GM18867 (cell line): ENCODE results near the gene EXOC3.

Experiments used
- ATAC-seq: cut with Tn5 transposase; IDR thresholded peaks from one replicate; pipeline ENCODE4 v1.9.1; 2021; ENCODE audit warnings: mild to moderate bottlenecking, moderate library complexity; ENCODE audit not compliant: unreplicated experiment

Gene EXOC3

GRCh38 chr5:454936-455335 lies 12.0 kb downstream of the EXOC3 start:
- ATAC-seq: no peak

- ATAC-seq: no peak
Measured at GRCh38 chr5:455806-456205, 12.8 kb downstream of the EXOC3 start.

GRCh38 chr5:456351-457194 lies 13.6 kb downstream of the EXOC3 start:
- no peak for ATAC-seq

- no peak for ATAC-seq
Measured at GRCh38 chr5:457195-457961, 14.4 kb downstream of the EXOC3 start.

- ATAC-seq: no peak
Measured at GRCh38 chr5:458547-459353, 15.8 kb downstream of the EXOC3 start.

GRCh38 chr5:459562-460272 lies 16.7 kb downstream of the EXOC3 start:
- no peak for ATAC-seq

GRCh38 chr5:460273-460625 lies 17.3 kb downstream of the EXOC3 start:
- no peak for ATAC-seq

- ATAC-seq: no peak
Measured at GRCh38 chr5:462051-462481, 19.1 kb downstream of the EXOC3 start.

GRCh38 chr5:463301-463700 lies 20.3 kb downstream of the EXOC3 start:
- ATAC-seq: no peak

- no peak for ATAC-seq
Measured at GRCh38 chr5:463952-464351, 21.0 kb downstream of the EXOC3 start.

- ATAC-seq: no peak
Measured at GRCh38 chr5:464446-464842, 21.5 kb downstream of the EXOC3 start.

- ATAC-seq: no peak
Measured at GRCh38 chr5:464843-465590, 22.0 kb downstream of the EXOC3 start.

- ATAC-seq: no peak
Measured at GRCh38 chr5:465591-466403, 22.8 kb downstream of the EXOC3 start.

- ATAC-seq: no peak
Measured at GRCh38 chr5:466661-467310, 23.8 kb downstream of the EXOC3 start.

- no peak for ATAC-seq
Measured at GRCh38 chr5:468401-468800, 25.4 kb downstream of the EXOC3 start.

GRCh38 chr5:469752-470483 lies 26.9 kb downstream of the EXOC3 start:
- ATAC-seq: no peak

- ATAC-seq: no peak
Measured at GRCh38 chr5:470961-471749, 28.2 kb downstream of the EXOC3 start.
